ENCODE results near the gene PIEZO1. TPM values are rescaled to one million over a fixed set of nuclear protein-coding genes. Genes with fewer than 3 reads are reported as not detected.
"Not testable (repeated sequence)": the region's sequence is repeated elsewhere in the genome, so short reads cannot be mapped to it uniquely, and the experiment has no call there.

Gene PIEZO1
- total RNA-seq, 2 experiments from 2014 or later = 308 to 323 TPM

DNA sequence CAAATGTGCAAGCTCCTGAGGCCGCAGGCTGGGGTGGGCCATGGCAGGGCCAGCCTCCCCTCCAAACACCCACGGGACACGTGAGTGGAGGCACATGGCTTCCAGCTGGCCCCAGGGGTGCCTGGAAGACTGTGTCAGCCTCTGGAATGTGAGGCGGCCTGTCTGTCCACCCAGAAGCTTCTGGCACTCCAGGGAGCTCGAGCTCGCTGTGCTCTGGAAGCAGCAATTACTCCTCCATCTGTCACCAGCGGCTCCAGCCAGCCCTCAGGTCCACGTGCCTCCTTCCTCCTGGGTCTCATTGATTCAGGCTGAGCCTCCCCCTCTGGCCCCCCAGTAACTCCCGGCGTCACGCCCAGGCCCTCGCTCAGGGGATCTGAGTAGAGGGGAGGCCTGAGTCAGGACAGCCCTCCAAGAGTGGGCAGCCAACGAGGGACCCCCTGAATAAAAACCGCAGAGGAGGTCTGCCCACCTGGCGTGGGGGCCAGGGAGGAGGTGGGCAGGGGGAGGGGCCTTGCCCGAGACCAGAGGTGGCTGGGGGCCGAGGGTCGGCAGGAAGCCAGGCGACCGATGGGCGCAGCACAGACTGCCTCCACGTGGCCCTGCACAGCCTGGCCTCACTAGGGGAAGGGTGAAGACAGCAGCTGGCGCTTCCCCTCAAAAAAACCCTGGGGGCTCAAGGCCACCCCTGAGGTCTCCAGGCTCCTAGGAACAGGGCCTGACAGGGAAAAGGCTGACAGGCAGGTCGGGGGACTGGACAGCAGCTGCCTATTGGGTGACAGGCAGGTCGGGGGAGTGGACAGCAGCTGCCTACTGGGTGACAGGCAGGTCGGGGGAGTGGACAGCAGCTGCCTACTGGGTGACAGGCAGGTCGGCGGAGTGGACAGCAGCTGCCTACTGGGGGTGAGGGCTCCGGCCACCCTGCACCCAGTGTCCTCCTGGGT lies 11.9 kb downstream of the PIEZO1 start:
- ChIA-PET POLR2A (interaction anchor here (0.6 to 2.6 kb wide), 5 partner anchors 7 to 123 kb away, joined by 3 to 8 read pairs (median 4); partner anchors contain the start of genes CDT1 and CYBA), CTCF (interaction anchor here (1.2 to 1.6 kb wide), 2 partner anchors 26 to 36 kb away, joined by 4 read pairs; no protein-coding TSS in a partner anchor)

DNA sequence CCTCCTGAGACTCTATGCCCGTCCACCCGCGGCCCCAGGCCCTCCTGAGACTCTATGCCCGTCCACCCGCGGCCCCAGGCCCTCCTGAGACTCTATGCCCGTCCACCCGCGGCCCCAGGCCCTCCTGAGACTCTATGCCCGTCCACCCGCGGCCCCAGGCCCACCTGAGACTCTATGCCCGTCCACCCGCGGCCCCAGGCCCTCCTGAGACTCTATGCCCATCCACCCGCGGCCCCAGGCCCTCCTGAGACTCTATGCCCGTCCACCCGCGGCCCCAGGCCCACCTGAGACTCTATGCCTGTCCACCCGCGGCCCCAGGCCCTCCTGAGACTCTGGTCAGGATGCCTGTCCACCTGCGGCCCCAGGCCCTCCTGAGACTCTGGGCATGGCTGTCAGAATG lies 13.2 kb downstream of the PIEZO1 start:
- H3K27me3 Mint-ChIP-seq, CTCF ChIA-PET, H3K4me3 Mint-ChIP-seq, DNase-seq, H3K9me3 Mint-ChIP-seq, H3K27ac Mint-ChIP-seq: not testable (repeated sequence)
- Mint-ChIP-seq H3K4me1 (peaks cover 42% of the 10 kb centered on the region), H3K36me3 (ENCODE audit: low read depth) (peaks cover 11% of the 10 kb centered on the region)
- POLR2A ChIA-PET = interaction anchor here (1.3 to 2.6 kb wide), 2 partner anchors 9 to 10 kb away, joined by 5 to 8 read pairs; no protein-coding TSS in a partner anchor

More for the DNA sequence above, 11.9 kb downstream of the PIEZO1 start:
- Mint-ChIP-seq H3K4me3 (no peak overlapping the region), H3K9me3 (no peaks in the 10 kb centered on the region), H3K36me3 (ENCODE audit: low read depth) (peaks cover 15% of the 10 kb centered on the region), H3K27me3 (no peaks in the 10 kb centered on the region), H3K4me1 (peaks cover 41% of the 10 kb centered on the region), H3K27ac (no peak overlapping the region)
- no peak for DNase-seq

DNA sequence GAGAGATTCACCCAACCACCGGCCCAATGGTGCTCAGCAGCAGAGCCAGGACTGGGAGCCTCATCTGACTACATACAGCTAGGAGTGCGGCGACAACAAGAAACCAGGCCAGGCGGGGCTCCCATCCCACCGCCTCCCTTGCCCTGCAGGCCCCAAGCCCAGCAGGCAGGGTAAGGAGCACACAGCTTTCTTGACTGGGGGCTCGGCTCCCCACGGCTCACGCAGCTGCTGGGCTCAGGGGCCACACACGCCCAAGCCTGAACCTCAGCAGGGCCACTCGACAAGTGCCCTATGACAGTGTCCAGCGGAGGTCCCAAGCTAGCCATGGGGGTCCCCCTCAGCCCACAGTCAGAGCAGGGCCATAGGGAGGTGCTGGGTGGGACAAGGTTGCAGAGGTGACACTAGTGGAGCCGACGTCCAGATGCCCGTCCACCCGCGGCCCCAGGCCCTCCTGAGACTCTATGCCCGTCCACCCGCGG lies 13.7 kb downstream of the PIEZO1 start:
- ChIA-PET CTCF (no interaction called here), POLR2A (interaction anchor here (1.0 to 2.6 kb wide), 2 partner anchors 11 to 12 kb away, joined by 4 to 8 read pairs; no protein-coding TSS in a partner anchor)
- Mint-ChIP-seq H3K27me3 (no peaks in the 10 kb centered on the region), H3K4me3 (no peak overlapping the region), H3K36me3 (ENCODE audit: low read depth) (peaks cover 6% of the 10 kb centered on the region), H3K9me3 (no peaks in the 10 kb centered on the region), H3K4me1 (peaks cover 44% of the 10 kb centered on the region), H3K27ac (peak overlapping the region; percentile 26)
- DNase-seq = no peak

DNA sequence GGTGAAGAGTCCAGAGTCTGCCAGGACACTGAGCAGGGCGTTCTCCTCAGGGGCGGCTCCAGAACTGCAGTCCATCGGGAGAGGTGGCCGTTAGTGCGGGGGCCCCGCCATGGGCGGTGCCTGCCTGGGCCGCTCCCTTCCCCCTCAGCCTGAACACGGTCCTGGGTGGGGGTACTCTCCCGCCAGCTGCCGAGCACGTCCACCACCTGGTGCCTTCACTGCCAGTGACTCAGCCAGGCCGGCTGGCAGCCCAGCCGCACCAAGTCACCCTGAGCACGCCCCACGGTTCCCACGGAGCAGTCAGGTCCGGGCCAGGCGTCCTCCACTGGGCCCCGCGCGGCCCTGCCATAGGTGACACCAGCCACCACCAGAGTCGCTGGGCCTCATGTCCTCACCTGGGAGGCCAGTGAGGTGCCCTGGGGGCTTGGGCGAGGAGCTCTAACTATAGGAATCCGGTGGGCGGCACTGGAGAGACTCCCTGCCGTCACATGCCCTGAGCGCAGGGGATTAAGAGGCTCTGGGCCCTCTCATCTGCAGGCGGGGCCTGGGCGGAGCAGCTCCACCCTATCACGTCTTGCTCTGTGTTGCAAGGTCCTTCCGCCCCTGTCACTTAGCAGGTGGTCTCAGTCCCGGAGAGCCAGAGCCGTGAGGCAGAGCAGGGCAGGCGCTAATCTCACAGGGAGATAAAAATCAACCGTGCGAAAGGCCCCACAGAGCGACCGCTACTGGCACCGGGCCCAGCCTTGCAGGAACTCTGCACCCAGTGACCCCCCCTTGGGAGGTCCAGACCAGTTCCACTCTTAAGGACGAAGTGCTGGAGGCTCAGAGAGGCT lies 14.3 kb downstream of the PIEZO1 start:
- H3K9me3 Mint-ChIP-seq = no peaks in the 10 kb centered on the region
- H3K4me3 Mint-ChIP-seq = no peak overlapping the region
- peak overlapping the region; percentile 26 for H3K27ac Mint-ChIP-seq
- peaks cover 49% of the 10 kb centered on the region for H3K4me1 Mint-ChIP-seq
- ChIA-PET POLR2A (interaction anchor here (0.9 to 1.0 kb wide), 2 partner anchors 9 to 13 kb away, joined by 4 read pairs; no protein-coding TSS in a partner anchor), CTCF (no interaction called here)
- H3K27me3 Mint-ChIP-seq = no peaks in the 10 kb centered on the region
- DNase-seq = no peak
- H3K36me3 Mint-ChIP-seq (ENCODE audit: low read depth) = peaks cover 10% of the 10 kb centered on the region

DNA sequence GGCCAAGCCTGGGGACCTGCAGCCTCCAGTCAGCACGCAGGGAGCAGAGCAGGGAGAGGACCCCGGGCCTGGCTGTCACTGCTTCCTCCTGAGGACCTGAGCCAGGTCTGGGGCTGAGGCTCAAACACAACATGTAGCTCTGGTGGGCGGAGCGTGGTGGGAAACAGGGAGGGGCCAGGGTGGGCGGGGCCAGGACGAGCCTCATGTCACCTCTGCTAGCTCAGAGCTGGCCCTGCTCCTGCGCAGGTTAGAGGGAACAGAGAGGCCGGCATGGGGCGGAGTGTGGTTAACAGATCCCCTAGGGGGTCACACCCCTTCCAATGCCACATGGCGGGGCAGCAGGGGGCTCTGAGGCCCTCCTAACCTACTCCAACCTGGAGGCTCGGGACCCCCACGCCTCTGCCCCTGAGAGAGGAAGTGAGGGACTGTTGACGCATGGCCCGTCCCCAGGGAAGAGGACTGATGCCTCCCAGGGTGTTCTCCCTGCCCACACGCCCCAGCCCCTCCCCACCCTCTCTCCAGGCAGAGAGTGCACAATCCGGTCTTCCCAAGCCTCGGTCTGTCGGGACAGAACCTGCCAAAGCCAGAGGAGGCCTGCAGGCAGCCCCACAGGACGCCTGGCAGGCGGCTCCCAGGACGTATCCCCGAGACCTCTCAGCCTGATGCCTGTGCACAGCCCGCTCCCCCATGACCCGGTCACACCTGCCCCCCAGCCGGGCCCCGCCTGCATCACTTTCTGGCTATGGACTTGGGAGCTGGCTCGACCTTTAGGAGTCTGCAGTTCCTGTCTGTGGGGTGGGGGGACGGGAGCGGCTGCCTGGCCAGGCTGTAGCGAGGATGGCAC lies 15.2 kb downstream of the PIEZO1 start:
- no peaks in the 10 kb centered on the region for H3K27me3 Mint-ChIP-seq
- H3K4me1 Mint-ChIP-seq = peaks cover 51% of the 10 kb centered on the region
- no peaks in the 10 kb centered on the region for H3K9me3 Mint-ChIP-seq
- H3K4me3 Mint-ChIP-seq = no peak overlapping the region
- DNase-seq = peak; percentile 34
- ChIA-PET POLR2A (interaction anchor here (0.9 to 1.7 kb wide), 3 partner anchors 10 to 14 kb away, joined by 4 read pairs; no protein-coding TSS in a partner anchor), CTCF (interaction anchor here (0.7 kb wide), 1 partner anchor 33 kb away, joined by 3 read pairs; no protein-coding TSS in a partner anchor)
- H3K36me3 Mint-ChIP-seq (ENCODE audit: low read depth) = peaks cover 10% of the 10 kb centered on the region
- H3K27ac Mint-ChIP-seq = no peak overlapping the region

DNA sequence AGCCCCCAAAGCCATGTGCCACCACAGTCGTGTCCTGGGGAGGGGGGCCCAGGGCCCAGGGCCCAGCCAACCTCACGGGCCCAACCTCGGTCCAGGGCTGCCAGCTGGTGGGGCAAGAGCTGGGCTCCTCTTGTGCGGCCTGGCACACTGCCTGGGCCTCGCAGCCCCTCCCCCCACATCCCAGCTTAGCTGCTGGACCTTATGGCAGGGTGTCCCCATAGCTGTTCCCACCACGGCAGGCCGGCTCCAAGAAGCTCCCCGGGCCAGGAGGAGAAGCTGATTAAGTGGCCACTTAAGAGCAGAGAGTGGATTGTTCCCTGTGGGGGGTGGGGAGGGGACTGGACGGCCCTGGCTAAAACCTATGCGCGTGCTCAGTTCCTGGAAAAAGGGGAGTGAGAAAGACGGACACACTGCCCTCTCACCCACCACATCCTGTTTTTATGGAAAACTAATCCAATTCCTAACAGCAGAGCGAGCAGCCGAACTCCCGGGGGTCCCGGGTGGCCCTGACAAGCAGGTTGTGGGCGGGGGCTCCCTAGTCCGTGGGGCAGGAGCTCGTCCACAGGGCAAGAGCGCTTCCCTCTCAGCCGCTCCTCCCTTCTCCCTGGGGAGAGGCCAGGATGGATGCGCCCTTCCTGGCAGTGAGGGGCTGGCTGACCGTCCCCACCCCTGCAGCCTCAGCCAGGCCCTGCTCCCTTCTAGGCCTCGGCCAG lies 16.8 kb downstream of the PIEZO1 start:
- Mint-ChIP-seq H3K9me3 (no peaks in the 10 kb centered on the region), H3K36me3 (ENCODE audit: low read depth) (peaks cover 17% of the 10 kb centered on the region), H3K4me3 (no peak overlapping the region), H3K4me1 (peaks cover 40% of the 10 kb centered on the region), H3K27ac (no peak overlapping the region), H3K27me3 (no peaks in the 10 kb centered on the region)
- CTCF ChIA-PET = interaction anchor here (1.2 to 1.4 kb wide), 2 partner anchors 9 to 17 kb away, joined by 3 read pairs; partner anchors contain the start of gene PIEZO1
- no peak for DNase-seq
- POLR2A ChIA-PET = interaction anchor here (0.6 to 1.9 kb wide), 5 partner anchors 12 to 976 kb away, joined by 3 to 6 read pairs (median 4); no protein-coding TSS in a partner anchor

DNA sequence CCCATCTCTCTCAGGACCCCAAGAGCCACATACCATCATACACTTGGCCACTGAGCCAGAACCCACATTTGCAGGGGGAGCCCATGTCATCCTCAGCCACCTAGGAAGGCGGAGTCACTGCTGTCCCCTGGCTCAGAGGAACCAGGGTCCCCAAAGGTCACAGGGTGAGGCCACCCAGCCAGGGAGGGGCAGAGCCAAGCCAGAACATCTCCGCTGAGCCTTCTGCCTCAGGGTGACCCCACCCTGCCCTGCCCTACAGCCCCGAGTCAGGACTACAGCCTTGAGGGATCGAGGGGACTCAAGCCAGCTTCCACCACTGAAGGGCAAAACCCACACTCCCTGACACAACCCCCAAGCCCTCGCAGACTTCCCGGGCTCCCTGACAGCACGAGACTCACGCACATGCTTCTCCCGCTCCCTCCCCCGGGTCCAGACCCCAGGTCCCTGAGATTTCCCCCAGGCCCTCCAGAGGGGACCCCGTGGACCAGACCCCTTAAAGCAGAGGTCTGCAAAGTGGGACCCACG lies 17.4 kb downstream of the PIEZO1 start:
- no peak overlapping the region for H3K4me3 Mint-ChIP-seq
- H3K36me3 Mint-ChIP-seq (ENCODE audit: low read depth) = peaks cover 18% of the 10 kb centered on the region
- peaks cover 39% of the 10 kb centered on the region for H3K4me1 Mint-ChIP-seq
- H3K27me3 Mint-ChIP-seq = no peaks in the 10 kb centered on the region
- ChIA-PET CTCF (interaction anchor here (1.2 to 1.4 kb wide), 2 partner anchors 8 to 18 kb away, joined by 3 read pairs; partner anchors contain the start of gene PIEZO1), POLR2A (interaction anchor here (1.2 to 1.9 kb wide), 5 partner anchors 13 to 130 kb away, joined by 3 to 6 read pairs (median 4); no protein-coding TSS in a partner anchor)
- no peaks in the 10 kb centered on the region for H3K9me3 Mint-ChIP-seq
- H3K27ac Mint-ChIP-seq = peak overlapping the region; percentile 47
- no peak for DNase-seq

DNA sequence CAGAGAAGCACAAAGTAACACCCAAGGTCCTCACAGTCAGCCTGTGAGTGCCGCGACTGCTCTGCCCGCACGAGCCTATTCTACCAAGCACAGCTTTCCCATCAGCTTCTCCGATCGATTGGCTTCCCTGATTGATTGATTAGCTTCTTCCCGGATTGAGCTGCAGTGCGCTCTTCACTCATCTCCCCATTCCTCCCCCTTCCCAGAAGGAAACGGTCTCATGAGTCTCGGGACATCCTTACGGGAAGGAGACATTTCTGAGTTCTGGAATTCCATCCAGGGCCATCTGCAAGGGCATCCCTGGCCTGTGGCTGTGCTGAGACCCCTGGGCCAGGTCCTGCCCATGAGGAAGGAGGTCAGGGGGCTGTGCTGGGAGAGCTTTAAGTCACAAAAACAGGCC lies 18.0 kb downstream of the PIEZO1 start:
- DNase-seq = no peak
- POLR2A ChIA-PET = interaction anchor here (1.2 to 1.9 kb wide), 5 partner anchors 14 to 130 kb away, joined by 3 to 6 read pairs (median 4); no protein-coding TSS in a partner anchor
- Mint-ChIP-seq H3K4me1 (peaks cover 38% of the 10 kb centered on the region), H3K9me3 (no peaks in the 10 kb centered on the region), H3K36me3 (ENCODE audit: low read depth) (peaks cover 18% of the 10 kb centered on the region), H3K27me3 (no peaks in the 10 kb centered on the region), H3K27ac (no peak overlapping the region), H3K4me3 (no peak overlapping the region)
- CTCF ChIA-PET = no interaction called here

DNA sequence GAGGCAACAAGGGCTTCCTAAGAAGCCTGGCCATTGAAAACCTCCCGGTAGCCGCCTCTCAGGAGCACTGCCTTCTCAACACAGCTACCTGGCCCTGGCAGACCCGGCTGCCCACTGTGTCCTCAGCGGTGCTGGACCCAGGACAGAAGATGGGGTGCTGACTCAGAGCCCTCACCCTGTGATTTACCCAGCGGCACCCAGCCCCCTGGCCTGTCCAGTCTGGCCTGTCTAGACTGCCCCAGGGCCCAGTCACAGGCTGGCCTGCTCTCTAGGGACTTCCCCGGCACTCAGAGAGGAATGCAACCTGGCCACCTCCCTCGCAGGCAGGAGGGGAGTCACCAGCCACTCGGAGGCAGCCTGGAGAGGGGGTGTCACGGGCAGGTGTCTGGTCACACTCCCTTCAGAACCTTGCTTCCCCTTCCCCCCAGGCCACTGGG lies 20.1 kb downstream of the PIEZO1 start:
- ChIA-PET CTCF (no interaction called here), POLR2A (no interaction called here)
- no peak overlapping the region for H3K4me3 Mint-ChIP-seq
- no peaks in the 10 kb centered on the region for H3K9me3 Mint-ChIP-seq
- H3K27me3 Mint-ChIP-seq = no peaks in the 10 kb centered on the region
- H3K27ac Mint-ChIP-seq = no peak overlapping the region
- DNase-seq = no peak
- H3K4me1 Mint-ChIP-seq = peaks cover 36% of the 10 kb centered on the region
- peaks cover 18% of the 10 kb centered on the region for H3K36me3 Mint-ChIP-seq (ENCODE audit: low read depth)

DNA sequence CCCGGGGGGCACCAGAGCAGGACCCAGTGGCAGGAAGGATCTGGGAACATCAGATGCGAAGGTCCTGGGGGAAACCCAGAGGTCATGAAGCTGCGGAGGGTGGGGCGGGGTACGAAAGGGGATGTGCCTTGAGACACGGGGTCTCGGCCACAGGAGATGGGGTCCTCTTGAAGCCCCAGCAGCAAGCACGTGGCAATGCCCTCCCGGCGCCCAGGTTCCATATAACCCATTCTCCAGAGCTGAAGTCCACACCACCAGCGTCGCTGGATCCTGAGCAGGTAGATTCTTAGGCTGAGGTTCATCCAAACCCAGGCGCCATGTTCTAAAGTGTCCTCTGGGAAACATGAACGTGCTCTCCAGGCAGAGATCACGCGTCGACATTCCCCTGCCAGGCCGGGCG lies 20.9 kb downstream of the PIEZO1 start:
- H3K4me1 Mint-ChIP-seq = peaks cover 39% of the 10 kb centered on the region
- POLR2A ChIA-PET = interaction anchor here (2.5 kb wide), 1 partner anchor 17 kb away, joined by 11 read pairs; no protein-coding TSS in a partner anchor
- H3K27ac Mint-ChIP-seq = no peak overlapping the region
- H3K36me3 Mint-ChIP-seq (ENCODE audit: low read depth) = peaks cover 18% of the 10 kb centered on the region
- no peaks in the 10 kb centered on the region for H3K27me3 Mint-ChIP-seq
- DNase-seq = no peak
- CTCF ChIA-PET = no interaction called here
- no peak overlapping the region for H3K4me3 Mint-ChIP-seq
- H3K9me3 Mint-ChIP-seq = no peaks in the 10 kb centered on the region

DNA sequence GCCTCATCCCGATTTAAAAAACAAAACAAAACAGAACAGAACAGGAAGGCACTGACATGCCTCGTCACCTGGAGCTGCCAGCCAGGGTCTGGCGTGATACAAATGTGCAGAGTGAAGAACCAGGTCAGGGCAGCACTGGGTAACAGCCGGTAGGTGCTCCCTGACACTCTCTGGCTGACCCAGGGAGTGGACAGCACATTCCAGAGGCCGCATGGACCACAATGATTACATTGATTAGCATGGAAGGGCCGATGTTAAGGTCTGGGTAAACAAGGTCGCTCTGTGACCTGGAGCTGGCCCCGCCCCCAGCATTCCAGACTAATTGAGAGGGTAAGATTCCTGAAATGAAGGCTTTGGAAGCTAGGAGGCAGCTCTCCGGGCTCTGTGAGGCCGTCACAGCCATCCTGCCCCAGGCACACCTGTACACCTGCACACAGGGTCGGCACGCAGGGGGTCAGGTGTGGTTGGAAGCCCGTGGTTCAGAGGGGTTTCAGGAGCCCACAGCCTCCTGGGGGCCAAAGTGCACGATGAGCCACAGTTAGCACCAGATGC lies 21.4 kb downstream of the PIEZO1 start:
- DNase-seq = no peak
- Mint-ChIP-seq H3K27ac (no peak overlapping the region), H3K27me3 (no peaks in the 10 kb centered on the region), H3K4me1 (peaks cover 42% of the 10 kb centered on the region), H3K36me3 (ENCODE audit: low read depth) (peaks cover 20% of the 10 kb centered on the region), H3K4me3 (no peak overlapping the region), H3K9me3 (no peaks in the 10 kb centered on the region)
- ChIA-PET CTCF (no interaction called here), POLR2A (interaction anchor here (2.5 kb wide), 1 partner anchor 18 kb away, joined by 11 read pairs; no protein-coding TSS in a partner anchor)
